Tibial nerve (tissue), 4 donors: ENCODE data around the gene KIRREL3.

Experiments
- EP300 ChIP-seq, 2 donors: sonication (generic); formaldehyde crosslinking; IDR thresholded peaks; one replicate each; pipeline ENCODE4 v1.6.1; 2017; ENCODE audit warnings: antibody characterized with exemption in 2 of 2, mild to moderate bottlenecking in 1 of 2
- TF ChIP-seq, protein P1 (sequence below), 5 experiments: fragments of 200-600 bp in 3 of 5; fragments of 450-650 bp in 2 of 5; sonication (generic) in 3 of 5; IDR thresholded peaks; one replicate each; pipeline ENCODE4 v1.5.1; 2016 to 2019; ENCODE audit warnings: antibody characterized with exemption in 5 of 5, mild to moderate bottlenecking in 3 of 5, moderate library complexity in 2 of 5

DNA sequence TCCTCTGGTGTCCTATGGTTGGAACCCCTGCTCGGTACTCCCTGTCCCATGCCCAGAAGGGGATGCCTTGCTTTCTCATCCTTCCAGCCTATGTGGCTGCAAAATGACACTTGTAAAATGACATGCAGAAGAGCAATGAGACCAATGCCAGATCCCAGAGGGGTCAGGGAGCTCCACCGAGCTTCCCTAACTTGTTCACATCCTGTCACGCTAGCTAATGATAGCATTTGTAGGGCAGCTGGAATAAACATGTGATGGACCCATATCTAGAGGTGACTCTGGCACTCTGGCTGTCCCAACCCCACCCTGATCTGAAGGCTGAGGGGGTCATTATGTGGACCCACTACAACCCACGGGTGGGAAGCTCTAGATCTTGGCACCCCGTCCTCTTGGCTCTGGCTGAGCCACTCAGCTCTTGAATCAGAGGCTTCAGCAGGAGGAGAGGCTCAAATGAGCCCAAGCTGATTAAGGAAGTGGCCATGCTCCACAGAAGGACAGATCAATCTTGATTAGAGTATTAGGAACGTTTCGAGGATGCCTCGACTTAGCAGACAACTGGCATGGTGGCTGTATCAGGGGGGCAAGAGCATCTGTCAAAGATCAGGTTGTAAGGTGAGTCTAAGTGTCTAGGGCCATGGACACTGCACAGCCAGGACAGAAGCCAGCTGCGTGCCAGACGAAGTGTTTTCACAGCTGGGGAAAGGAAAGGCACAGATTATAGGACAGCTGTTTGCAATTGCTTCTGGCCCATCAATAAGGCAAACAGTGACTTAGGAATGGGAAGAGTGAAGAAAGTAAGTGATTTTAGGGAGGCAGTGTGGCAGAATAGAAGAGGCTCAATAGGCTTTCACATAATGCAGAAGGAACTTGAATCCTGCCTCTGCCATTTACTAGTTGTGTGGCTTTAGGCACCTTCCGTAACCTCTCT, 182.8 kb downstream of the KIRREL3 start:
- TF ChIP-seq, protein P1, sequence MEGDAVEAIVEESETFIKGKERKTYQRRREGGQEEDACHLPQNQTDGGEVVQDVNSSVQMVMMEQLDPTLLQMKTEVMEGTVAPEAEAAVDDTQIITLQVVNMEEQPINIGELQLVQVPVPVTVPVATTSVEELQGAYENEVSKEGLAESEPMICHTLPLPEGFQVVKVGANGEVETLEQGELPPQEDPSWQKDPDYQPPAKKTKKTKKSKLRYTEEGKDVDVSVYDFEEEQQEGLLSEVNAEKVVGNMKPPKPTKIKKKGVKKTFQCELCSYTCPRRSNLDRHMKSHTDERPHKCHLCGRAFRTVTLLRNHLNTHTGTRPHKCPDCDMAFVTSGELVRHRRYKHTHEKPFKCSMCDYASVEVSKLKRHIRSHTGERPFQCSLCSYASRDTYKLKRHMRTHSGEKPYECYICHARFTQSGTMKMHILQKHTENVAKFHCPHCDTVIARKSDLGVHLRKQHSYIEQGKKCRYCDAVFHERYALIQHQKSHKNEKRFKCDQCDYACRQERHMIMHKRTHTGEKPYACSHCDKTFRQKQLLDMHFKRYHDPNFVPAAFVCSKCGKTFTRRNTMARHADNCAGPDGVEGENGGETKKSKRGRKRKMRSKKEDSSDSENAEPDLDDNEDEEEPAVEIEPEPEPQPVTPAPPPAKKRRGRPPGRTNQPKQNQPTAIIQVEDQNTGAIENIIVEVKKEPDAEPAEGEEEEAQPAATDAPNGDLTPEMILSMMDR (IDR thresholded peaks at IDR 0.05) = no peak
- no peak for TF ChIP-seq EP300 (IDR thresholded peaks at IDR 0.05)
